GM18505 (cell line): ENCODE measurements around the gene POLE.

Experiments used
- ATAC-seq: cut with Tn5 transposase; IDR thresholded peaks from one replicate; pipeline ENCODE4 v1.9.1; 2021; ENCODE audit not compliant: unreplicated experiment
- POLR2A ChIP-seq: IDR thresholded peaks from 4 replicates; pipeline ENCODE4 v1.6.1; 2011; ENCODE audit warnings: borderline replicate concordance; ENCODE audit not compliant: insufficient read depth, insufficient read length; ENCODE audit errors: extremely low read depth

POLE gene

GRCh38 chr12:132723764-132724140 is 36.6 kb upstream of the POLE start:
- ATAC-seq = no peak
- TF ChIP-seq POLR2A = no peak

GRCh38 chr12:132723015-132723763 is 36.0 kb upstream of the POLE start:
- ATAC-seq = no peak
- TF ChIP-seq POLR2A = no peak

GRCh38 chr12:132720606-132721345 is 33.6 kb upstream of the POLE start:
- no peak for ATAC-seq
- TF ChIP-seq POLR2A = no peak

- no peak for ATAC-seq
- TF ChIP-seq POLR2A = no peak
Observed at GRCh38 chr12:132719954-132720324, 32.8 kb upstream of the POLE start.

GRCh38 chr12:132719141-132719953 is 32.2 kb upstream of the POLE start:
- TF ChIP-seq POLR2A = no peak
- ATAC-seq = no peak

- no peak for ATAC-seq
- TF ChIP-seq POLR2A = no peak
Observed at GRCh38 chr12:132718644-132719043, 31.5 kb upstream of the POLE start.

GRCh38 chr12:132717531-132718387 is 30.6 kb upstream of the POLE start:
- no peak for ATAC-seq
- no peak for TF ChIP-seq POLR2A

GRCh38 chr12:132717011-132717410 is 29.9 kb upstream of the POLE start:
- TF ChIP-seq POLR2A = no peak
- no peak for ATAC-seq

- TF ChIP-seq POLR2A = no peak
- no peak for ATAC-seq
Observed at GRCh38 chr12:132716356-132716755, 29.2 kb upstream of the POLE start.

- no peak for TF ChIP-seq POLR2A
- no peak for ATAC-seq
Observed at GRCh38 chr12:132715874-132716273, 28.7 kb upstream of the POLE start.

GRCh38 chr12:132713123-132713522 is 26.0 kb upstream of the POLE start:
- no peak for TF ChIP-seq POLR2A
- no peak for ATAC-seq

GRCh38 chr12:132711080-132711843 is 24.1 kb upstream of the POLE start:
- ATAC-seq = peak; percentile 9
- no peak for TF ChIP-seq POLR2A
